Ovary (tissue), 3 donors: ENCODE results near the gene HDLBP.

Experiments
- EP300 ChIP-seq: sonication (generic); formaldehyde crosslinking; IDR thresholded peaks from one replicate; pipeline ENCODE4 v1.6.1; 2017; ENCODE audit warnings: antibody characterized with exemption
- POLR2A ChIP-seq: fragments of 450-650 bp; IDR thresholded peaks from one replicate; pipeline ENCODE4 v1.6.1; 2017; ENCODE audit warnings: antibody characterized with exemption, mild to moderate bottlenecking, moderate library complexity
- TF ChIP-seq, protein P1 (sequence below), 3 donors: fragments of 450-650 bp in 2 of 3; fragments of 200-600 bp in 1 of 3; IDR thresholded peaks; one replicate each; pipeline versions ENCODE4 v1.5.1 to v1.8.0; 2016 to 2022; ENCODE audit warnings: antibody characterized with exemption in 3 of 3, mild to moderate bottlenecking in 1 of 3
- donor health status: DM: no; HTN: no; CAD: no.

DNA sequence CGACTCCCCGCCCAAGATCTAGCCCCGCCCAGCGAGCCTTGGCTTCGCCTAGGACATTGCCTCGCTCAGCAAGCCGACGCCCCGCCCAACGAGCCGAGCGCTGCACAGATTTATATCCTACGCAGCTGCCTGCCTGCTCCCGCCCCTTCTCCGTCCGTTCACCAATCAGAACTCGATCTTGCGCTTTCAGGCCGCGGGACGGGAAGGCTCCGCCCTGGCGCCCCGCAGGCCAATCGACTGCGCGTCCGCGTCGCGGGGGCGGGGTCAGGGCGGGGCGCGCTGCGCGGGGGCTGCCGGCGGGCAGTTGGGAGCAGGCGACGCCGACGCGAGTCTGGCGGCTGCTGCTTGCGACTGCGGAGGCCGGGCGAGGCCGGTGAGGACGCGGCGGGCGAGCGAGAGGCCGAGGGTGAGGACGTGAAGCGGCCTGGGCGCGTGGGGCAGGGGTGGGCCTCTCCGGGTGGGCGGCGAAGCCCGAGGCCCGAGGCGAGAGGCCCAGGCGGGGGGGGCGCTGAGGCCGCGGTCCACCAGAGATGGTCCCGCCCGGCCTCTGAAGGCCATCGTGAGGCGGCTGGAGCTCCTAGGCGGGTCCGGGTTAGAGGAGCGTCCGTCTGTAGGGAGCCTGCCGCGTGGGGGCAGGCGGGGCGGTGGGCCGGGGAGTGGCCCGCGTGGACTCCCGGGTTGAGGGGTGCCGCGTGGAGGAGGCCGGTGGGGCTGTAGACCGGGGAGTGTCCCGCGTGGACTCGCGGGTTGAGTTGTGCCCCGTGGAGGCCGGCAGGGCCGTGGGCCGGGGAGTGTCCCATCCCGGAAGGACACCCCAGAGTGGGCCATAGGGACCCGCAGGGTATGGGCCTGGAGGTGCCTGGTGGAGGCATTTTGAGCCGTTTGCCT lies 40.8 kb upstream of the HDLBP start, which contains the start of gene FARP2:
- TF ChIP-seq POLR2A (peak; percentile 81), EP300 (no peak)
- TF ChIP-seq, protein P1, sequence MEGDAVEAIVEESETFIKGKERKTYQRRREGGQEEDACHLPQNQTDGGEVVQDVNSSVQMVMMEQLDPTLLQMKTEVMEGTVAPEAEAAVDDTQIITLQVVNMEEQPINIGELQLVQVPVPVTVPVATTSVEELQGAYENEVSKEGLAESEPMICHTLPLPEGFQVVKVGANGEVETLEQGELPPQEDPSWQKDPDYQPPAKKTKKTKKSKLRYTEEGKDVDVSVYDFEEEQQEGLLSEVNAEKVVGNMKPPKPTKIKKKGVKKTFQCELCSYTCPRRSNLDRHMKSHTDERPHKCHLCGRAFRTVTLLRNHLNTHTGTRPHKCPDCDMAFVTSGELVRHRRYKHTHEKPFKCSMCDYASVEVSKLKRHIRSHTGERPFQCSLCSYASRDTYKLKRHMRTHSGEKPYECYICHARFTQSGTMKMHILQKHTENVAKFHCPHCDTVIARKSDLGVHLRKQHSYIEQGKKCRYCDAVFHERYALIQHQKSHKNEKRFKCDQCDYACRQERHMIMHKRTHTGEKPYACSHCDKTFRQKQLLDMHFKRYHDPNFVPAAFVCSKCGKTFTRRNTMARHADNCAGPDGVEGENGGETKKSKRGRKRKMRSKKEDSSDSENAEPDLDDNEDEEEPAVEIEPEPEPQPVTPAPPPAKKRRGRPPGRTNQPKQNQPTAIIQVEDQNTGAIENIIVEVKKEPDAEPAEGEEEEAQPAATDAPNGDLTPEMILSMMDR (IDR thresholded peaks at IDR 0.05) = no peak
